Measurements from ENCODE around the gene NCK2.

NCK2 gene

GRCh38 chr2:105744909-105745853 is at the start of gene NCK2:
NCK2 (plus strand) TSS chr2:105744912; CDS start chr2:105855064, 110,152 bp downstream.
- H3K4me3 ChIP-seq (ENCODE audit: severe bottlenecking): peak within 1 kb of the TSS; percentile 97
- no peak for DNase-seq (ENCODE audit: low spot score)
- H3K36me3 ChIP-seq (ENCODE audit: low read depth): peaks cover 14% of the 10 kb centered on the region; the same call in 1 of the 2 replicates
- TF ChIP-seq, protein P1, sequence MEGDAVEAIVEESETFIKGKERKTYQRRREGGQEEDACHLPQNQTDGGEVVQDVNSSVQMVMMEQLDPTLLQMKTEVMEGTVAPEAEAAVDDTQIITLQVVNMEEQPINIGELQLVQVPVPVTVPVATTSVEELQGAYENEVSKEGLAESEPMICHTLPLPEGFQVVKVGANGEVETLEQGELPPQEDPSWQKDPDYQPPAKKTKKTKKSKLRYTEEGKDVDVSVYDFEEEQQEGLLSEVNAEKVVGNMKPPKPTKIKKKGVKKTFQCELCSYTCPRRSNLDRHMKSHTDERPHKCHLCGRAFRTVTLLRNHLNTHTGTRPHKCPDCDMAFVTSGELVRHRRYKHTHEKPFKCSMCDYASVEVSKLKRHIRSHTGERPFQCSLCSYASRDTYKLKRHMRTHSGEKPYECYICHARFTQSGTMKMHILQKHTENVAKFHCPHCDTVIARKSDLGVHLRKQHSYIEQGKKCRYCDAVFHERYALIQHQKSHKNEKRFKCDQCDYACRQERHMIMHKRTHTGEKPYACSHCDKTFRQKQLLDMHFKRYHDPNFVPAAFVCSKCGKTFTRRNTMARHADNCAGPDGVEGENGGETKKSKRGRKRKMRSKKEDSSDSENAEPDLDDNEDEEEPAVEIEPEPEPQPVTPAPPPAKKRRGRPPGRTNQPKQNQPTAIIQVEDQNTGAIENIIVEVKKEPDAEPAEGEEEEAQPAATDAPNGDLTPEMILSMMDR (IDR thresholded peaks at IDR 0.05; ENCODE audit: poor library complexity, severe bottlenecking): no peak
- H3K27me3 ChIP-seq (ENCODE audit: insufficient read depth, poor library complexity, severe bottlenecking): no peaks in the 10 kb centered on the region
- no peaks in the 10 kb centered on the region for H3K9me3 ChIP-seq (ENCODE audit: severe bottlenecking)
- ATAC-seq (ENCODE audit: low read depth): peak; percentile 47
- H3K27ac ChIP-seq (ENCODE audit: poor library complexity, severe bottlenecking): peak within 1 kb of the TSS; percentile 82
- H3K4me1 ChIP-seq (ENCODE audit: insufficient read depth, poor library complexity, severe bottlenecking): peaks cover 18% of the 10 kb centered on the region

DNA sequence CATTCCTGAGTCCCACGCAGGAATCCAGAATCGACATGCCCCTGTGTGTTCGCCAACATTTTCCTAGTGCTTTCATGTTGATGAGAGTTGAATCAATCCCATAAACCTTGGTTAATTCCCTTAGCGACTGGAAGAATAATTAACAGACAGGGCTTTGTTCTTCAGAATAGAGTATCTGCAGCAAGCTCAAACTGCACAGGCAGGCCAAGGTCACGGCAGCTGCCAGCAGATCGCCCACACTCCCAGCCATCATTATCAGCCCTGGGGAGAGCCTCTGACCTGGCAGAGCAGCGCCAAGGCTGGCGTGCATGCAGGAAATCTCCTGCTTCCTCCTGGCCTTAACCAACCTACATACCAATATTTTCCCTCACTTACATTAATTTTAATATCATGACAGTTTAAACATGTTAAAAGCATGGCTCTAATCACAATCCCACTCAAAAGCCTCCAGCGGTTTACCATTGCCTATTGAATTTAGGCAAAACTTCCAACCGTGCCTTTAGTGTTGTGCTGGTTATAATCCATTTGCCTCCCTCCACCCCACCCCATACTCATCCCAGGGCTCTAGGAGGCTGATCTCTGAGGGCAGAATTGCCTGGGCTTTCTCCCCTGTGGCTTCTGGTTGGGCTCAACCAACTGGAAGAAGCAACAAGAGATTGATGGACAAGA is 46.8 kb upstream of the NCK2 start:
- no peaks in the 10 kb centered on the region for H3K9me3 ChIP-seq (ENCODE audit: severe bottlenecking)
- TF ChIP-seq, protein P1 (IDR thresholded peaks at IDR 0.05; ENCODE audit: poor library complexity, severe bottlenecking): no peak
- no peaks in the 10 kb centered on the region for H3K27me3 ChIP-seq (ENCODE audit: insufficient read depth, poor library complexity, severe bottlenecking)
- no peaks in the 10 kb centered on the region for H3K4me1 ChIP-seq (ENCODE audit: insufficient read depth, poor library complexity, severe bottlenecking)
- H3K4me3 ChIP-seq (ENCODE audit: severe bottlenecking): no peak overlapping the region
- DNase-seq (ENCODE audit: low spot score) (no peak), ATAC-seq (ENCODE audit: low read depth) (no peak)
- H3K36me3 ChIP-seq (ENCODE audit: low read depth): no peaks in the 10 kb centered on the region
- H3K27ac ChIP-seq (ENCODE audit: poor library complexity, severe bottlenecking): no peak overlapping the region

DNA sequence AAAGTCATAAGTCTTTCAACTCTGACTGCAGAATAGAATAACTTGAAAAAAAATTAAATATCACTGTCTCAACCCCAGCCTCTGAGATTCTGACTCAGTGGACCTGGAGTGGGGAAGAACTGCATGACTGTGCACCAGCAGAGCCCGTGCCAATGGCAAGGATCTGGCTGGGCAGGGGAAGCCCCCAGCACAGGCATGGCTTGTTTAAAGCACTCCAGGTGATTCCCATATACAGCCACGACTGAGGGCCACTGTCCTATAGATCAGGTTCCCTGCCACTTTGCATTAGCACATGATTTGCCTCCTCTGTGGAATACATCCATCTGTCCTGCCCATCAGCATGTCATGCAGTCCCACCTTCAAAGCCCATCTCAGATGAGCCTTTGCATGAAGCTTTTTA is 45.9 kb upstream of the NCK2 start:
- no peak for ATAC-seq (ENCODE audit: low read depth)
- H3K36me3 ChIP-seq (ENCODE audit: low read depth): no peaks in the 10 kb centered on the region
- no peaks in the 10 kb centered on the region for H3K9me3 ChIP-seq (ENCODE audit: severe bottlenecking)
- TF ChIP-seq, protein P1 (IDR thresholded peaks at IDR 0.05; ENCODE audit: poor library complexity, severe bottlenecking): no peak
- H3K27me3 ChIP-seq (ENCODE audit: insufficient read depth, poor library complexity, severe bottlenecking): no peaks in the 10 kb centered on the region
- no peak for DNase-seq (ENCODE audit: low spot score)
- no peaks in the 10 kb centered on the region for H3K4me1 ChIP-seq (ENCODE audit: insufficient read depth, poor library complexity, severe bottlenecking)
- H3K4me3 ChIP-seq (ENCODE audit: severe bottlenecking): no peak overlapping the region
- no peak overlapping the region for H3K27ac ChIP-seq (ENCODE audit: poor library complexity, severe bottlenecking)

GRCh38 chr2:105701042-105701441 is 43.7 kb upstream of the NCK2 start:
- Histone ChIP-seq H3K4me1 (ENCODE audit: insufficient read depth, poor library complexity, severe bottlenecking) (no peaks in the 10 kb centered on the region), H3K9me3 (ENCODE audit: severe bottlenecking) (no peaks in the 10 kb centered on the region), H3K4me3 (ENCODE audit: severe bottlenecking) (no peak overlapping the region), H3K27me3 (ENCODE audit: insufficient read depth, poor library complexity, severe bottlenecking) (no peaks in the 10 kb centered on the region), H3K36me3 (ENCODE audit: low read depth) (no peaks in the 10 kb centered on the region), H3K27ac (ENCODE audit: poor library complexity, severe bottlenecking) (no peak overlapping the region)
- no peak for ATAC-seq (ENCODE audit: low read depth)
- TF ChIP-seq, protein P1 (IDR thresholded peaks at IDR 0.05; ENCODE audit: poor library complexity, severe bottlenecking): no peak
- no peak for DNase-seq (ENCODE audit: low spot score)
